NB4 (cell line): ENCODE measurements around the gene GFOD1.

Experiments
- MYC ChIP-seq: IDR thresholded peaks from 2 replicates; pipeline ENCODE4 v1.6.1; 2011; ENCODE audit warnings: low read depth, low read length
- POLR2A ChIP-seq: IDR thresholded peaks from 2 replicates; pipeline ENCODE4 v1.6.1; 2011; ENCODE audit warnings: mild to moderate bottlenecking; ENCODE audit not compliant: insufficient read length; ENCODE audit errors: extremely low read depth
- TF ChIP-seq, protein P1 (sequence below): IDR thresholded peaks from one replicate; pipeline ENCODE4 v1.5.1; 2012; ENCODE audit warnings: low read depth, low read length

DNA sequence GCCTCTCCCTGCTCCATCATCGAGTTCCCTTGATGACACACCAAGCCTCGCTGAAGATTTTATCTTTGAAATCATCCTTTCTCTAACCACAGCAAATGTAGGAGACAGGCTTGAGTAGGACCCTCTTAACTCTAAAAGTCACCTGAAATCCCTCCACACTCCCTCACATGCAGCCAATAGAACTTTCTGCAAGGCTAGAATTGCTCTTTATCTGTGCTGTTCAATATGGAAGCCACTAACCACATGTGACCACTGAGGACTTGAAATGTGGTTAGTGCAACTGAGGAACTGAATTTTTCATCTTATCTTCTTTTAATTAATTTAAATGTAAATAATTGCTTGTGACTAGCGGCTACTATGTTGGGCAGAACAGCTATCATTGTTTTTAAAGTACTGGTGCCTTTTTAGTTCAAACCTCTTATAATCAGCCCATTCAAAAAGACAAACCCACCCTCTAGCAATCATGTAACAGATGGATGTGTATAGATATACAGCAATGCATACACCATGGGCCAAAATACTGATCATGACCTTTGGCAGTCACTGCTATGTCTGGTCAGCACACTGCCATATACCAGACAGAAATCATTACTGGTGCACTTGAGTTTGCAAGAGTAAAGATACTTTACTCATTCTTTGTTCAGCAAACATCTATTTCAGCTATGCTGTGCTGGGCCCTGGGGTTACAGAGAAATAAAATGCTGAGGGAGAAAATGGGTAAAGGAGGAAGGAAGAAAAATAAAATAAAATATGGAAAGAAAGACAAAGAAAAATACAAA lies 50.0 kb downstream of the GFOD1 start:
- TF ChIP-seq, protein P1, sequence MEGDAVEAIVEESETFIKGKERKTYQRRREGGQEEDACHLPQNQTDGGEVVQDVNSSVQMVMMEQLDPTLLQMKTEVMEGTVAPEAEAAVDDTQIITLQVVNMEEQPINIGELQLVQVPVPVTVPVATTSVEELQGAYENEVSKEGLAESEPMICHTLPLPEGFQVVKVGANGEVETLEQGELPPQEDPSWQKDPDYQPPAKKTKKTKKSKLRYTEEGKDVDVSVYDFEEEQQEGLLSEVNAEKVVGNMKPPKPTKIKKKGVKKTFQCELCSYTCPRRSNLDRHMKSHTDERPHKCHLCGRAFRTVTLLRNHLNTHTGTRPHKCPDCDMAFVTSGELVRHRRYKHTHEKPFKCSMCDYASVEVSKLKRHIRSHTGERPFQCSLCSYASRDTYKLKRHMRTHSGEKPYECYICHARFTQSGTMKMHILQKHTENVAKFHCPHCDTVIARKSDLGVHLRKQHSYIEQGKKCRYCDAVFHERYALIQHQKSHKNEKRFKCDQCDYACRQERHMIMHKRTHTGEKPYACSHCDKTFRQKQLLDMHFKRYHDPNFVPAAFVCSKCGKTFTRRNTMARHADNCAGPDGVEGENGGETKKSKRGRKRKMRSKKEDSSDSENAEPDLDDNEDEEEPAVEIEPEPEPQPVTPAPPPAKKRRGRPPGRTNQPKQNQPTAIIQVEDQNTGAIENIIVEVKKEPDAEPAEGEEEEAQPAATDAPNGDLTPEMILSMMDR: no peak
- TF ChIP-seq MYC: no peak
- no peak for TF ChIP-seq POLR2A
